ENCODE data around the gene PLCB3. TPM values are rescaled to one million over a fixed set of nuclear protein-coding genes. Genes with fewer than 3 reads are reported as not detected.
A peak's percentile ranks its signal among the peaks of the same experiment; 100 is the strongest.

Gene PLCB3
- total and polyA plus RNA-seq, 2 experiments from 2014 or later: 10.6 to 24.7 TPM

GRCh38 chr11:64263947-64264317, 12.6 kb downstream of the PLCB3 start:
- Histone ChIP-seq H3K4me1 (ENCODE audit: low read depth) (peaks cover 6% of the 10 kb centered on the region), H3K27ac (no peak overlapping the region), H3K4me3 (no peak overlapping the region), H3K27me3 (no peaks in the 10 kb centered on the region), H3K9me3 (ENCODE audit: low read depth) (no peaks in the 10 kb centered on the region), H3K36me3 (no peaks in the 10 kb centered on the region)
- no peak for DNase-seq (ENCODE audit: low read depth in 1 of 2, low spot score in 1 of 2)
- no peak for TF ChIP-seq CTCF (IDR thresholded peaks at IDR 0.05; ENCODE audit: low read depth, low read length)

GRCh38 chr11:64264371-64264852, 13.1 kb downstream of the PLCB3 start:
- DNase-seq (ENCODE audit: low read depth in 1 of 2, low spot score in 1 of 2): no peak
- no peak overlapping the region for H3K27ac ChIP-seq
- no peak overlapping the region for H3K4me3 ChIP-seq
- no peaks in the 10 kb centered on the region for H3K27me3 ChIP-seq
- no peaks in the 10 kb centered on the region for H3K36me3 ChIP-seq
- no peak for TF ChIP-seq CTCF (IDR thresholded peaks at IDR 0.05; ENCODE audit: low read depth, low read length)
- no peaks in the 10 kb centered on the region for H3K9me3 ChIP-seq (ENCODE audit: low read depth)
- H3K4me1 ChIP-seq (ENCODE audit: low read depth): peaks cover 8% of the 10 kb centered on the region

GRCh38 chr11:64265176-64266160, 14.1 kb downstream of the PLCB3 start:
- Histone ChIP-seq H3K4me3 (no peak overlapping the region), H3K27ac (no peak overlapping the region), H3K9me3 (ENCODE audit: low read depth) (no peaks in the 10 kb centered on the region), H3K27me3 (no peaks in the 10 kb centered on the region), H3K4me1 (ENCODE audit: low read depth) (peaks cover 8% of the 10 kb centered on the region), H3K36me3 (no peaks in the 10 kb centered on the region)
- DNase-seq (ENCODE audit: low read depth in 1 of 2, low spot score in 1 of 2): no peak
- TF ChIP-seq CTCF (IDR thresholded peaks at IDR 0.05; ENCODE audit: low read depth, low read length): no peak

- H3K27ac ChIP-seq: no peak overlapping the region
- TF ChIP-seq CTCF (IDR thresholded peaks at IDR 0.05; ENCODE audit: low read depth, low read length): no peak
- no peak for DNase-seq (ENCODE audit: low read depth in 1 of 2, low spot score in 1 of 2)
- no peak overlapping the region for H3K4me3 ChIP-seq
- H3K27me3 ChIP-seq: no peaks in the 10 kb centered on the region
- peaks cover 8% of the 10 kb centered on the region for H3K4me1 ChIP-seq (ENCODE audit: low read depth)
- H3K9me3 ChIP-seq (ENCODE audit: low read depth): no peaks in the 10 kb centered on the region
- H3K36me3 ChIP-seq: no peaks in the 10 kb centered on the region
These were observed 15.0 kb downstream of the PLCB3 start for GRCh38 chr11:64266339-64266738.

GRCh38 chr11:64267207-64267945, 16.0 kb downstream of the PLCB3 start:
- Histone ChIP-seq H3K27me3 (no peaks in the 10 kb centered on the region), H3K9me3 (ENCODE audit: low read depth) (no peaks in the 10 kb centered on the region), H3K4me1 (ENCODE audit: low read depth) (peaks cover 8% of the 10 kb centered on the region), H3K27ac (no peak overlapping the region), H3K36me3 (no peaks in the 10 kb centered on the region), H3K4me3 (no peak overlapping the region)
- peak in 1 of 2 donors; percentile 35 for DNase-seq (ENCODE audit: low read depth in 1 of 2, low spot score in 1 of 2)
- no peak for TF ChIP-seq CTCF (IDR thresholded peaks at IDR 0.05; ENCODE audit: low read depth, low read length)

Data from cardiac muscle cell (in vitro differentiated cells and primary cell).